Measurements from ENCODE around the gene ITPR2. TPM values are rescaled to one million over a fixed set of nuclear protein-coding genes. Genes with fewer than 3 reads are reported as not detected.

ITPR2 gene
- total and polyA plus RNA-seq, 2 of the 13 experiments (the other 11 are each of a cell fraction or from before 2014, with no cell fraction given), result 31.9 to 81.9 TPM

DNA sequence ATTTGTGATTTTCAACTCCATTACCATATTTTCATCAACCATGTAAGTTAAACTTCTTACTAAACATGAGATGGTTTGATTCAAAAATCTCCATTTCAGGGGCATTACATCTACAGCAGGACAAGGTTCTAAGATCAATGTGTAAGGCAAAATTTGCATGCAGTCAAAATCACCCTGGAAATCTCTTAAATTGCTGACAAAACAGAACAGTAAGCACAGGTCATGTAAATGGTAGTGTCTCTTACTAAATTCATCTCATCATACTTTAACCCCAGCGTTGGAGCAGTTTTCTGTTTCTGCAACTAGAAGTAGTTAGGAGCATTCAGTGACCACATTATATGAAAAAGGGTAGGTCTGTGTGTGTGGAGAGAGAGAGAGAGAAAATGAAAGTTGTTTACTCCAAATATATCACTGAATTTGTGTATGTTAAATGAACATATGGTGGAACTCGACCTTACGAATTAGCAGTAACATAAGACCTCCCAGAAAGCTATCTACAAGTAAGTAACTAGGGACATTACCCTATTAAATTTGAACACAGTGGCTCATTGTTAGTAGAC is 410.1 kb downstream of the ITPR2 start:
- ATAC-seq, result no peak
- Histone ChIP-seq H3K79me2 (ENCODE audit: insufficient read depth, low read length) (no peaks in the 10 kb centered on the region), H3K27ac (ENCODE audit: extremely low read length, insufficient read depth, low read length) (no peak overlapping the region), H3K36me3 (replicated peaks in 1 of 2; ENCODE audit: control insufficient read depth in 1 of 2, insufficient read depth in 2 of 2, low read length in 2 of 2) (peaks cover 6 to 26% of the 10 kb centered on the region in 2 experiments), H3K4me2 (ENCODE audit: low read depth, low read length) (no peak overlapping the region), H3K27me3 (ENCODE audit: control insufficient read depth in 1 of 2, insufficient read depth in 2 of 2, low read length in 2 of 2) (no peaks in the 10 kb centered on the region), H3K4me3 (replicated peaks in 1 of 3; ENCODE audit: insufficient read depth in 1 of 3, low read depth in 2 of 3, low read length in 3 of 3) (no peak overlapping the region), H3K9ac (ENCODE audit: insufficient read depth, low read depth, low read length) (no peak overlapping the region), H2AFZ (ENCODE audit: low read length) (no peak overlapping the region), H4K20me1 (ENCODE audit: insufficient read depth, low read length) (no peaks in the 10 kb centered on the region), H3K9me3 (ENCODE audit: low read length) (no peaks in the 10 kb centered on the region), H3K4me1 (ENCODE audit: insufficient read depth, low read length) (no peaks in the 10 kb centered on the region)
- TF ChIP-seq MAFK (conservative IDR thresholded peaks at IDR 0.05 in 1 of 2, IDR thresholded peaks at IDR 0.05 in 1 of 2; ENCODE audit: low read length in 2 of 2) (peak; percentile 51 to 68; a peak in 3 of 4 replicates), ZFP37 (CRISPR knock-in tag; IDR thresholded peaks at IDR 0.05; ENCODE audit: borderline replicate concordance) (no peak), MAFF (IDR thresholded peaks at IDR 0.05; ENCODE audit: low read depth, low read length) (peak; percentile 58)
- WGBS (ENCODE audit: low lambda C conversion rate), result 96% methylated on average over 3 of the region's 3 CpGs
- no peak for FAIRE-seq
- in situ Hi-C loops (cut with HindIII; ENCODE audit: extremely low pct_ligation_motif_present, low pct_unique_long_range_greater_than_20kb), result no loop called here
- BruUV-seq (replicated peaks), result no TSS peak
- intact Hi-C loops (cut with micrococcal nuclease; ENCODE audit: unreplicated experiment), result no loop called here
- DNase-seq (ENCODE audit: low spot score), result no peak
- CTCF ChIA-PET (ENCODE audit: low intra/inter-chr PET ratio, low total read pairs), result no interaction called here
- POLR2A ChIA-PET, result no interaction called here

DNA sequence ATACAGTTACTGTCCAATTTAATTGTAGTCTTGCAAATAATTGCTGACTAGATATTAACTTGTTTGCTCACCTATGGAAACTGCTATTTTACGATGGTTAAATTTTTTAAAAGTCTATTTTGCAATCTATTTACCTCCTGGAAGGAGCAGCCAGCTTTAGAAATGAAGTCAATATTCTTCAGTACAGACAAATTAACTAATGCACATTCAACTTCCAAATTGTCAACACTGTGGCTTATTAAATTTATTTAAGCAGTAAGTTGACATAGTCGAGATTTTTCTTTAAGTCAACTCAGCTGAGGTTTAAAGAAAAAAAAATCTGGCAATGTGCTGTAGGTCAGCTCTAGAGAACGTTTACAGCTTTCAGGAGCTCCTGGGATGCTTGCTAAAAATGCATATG is 416.4 kb downstream of the ITPR2 start:
- BruUV-seq (replicated peaks), result no TSS peak
- 90% methylated on average over 3 of the region's 3 CpGs for WGBS (ENCODE audit: low lambda C conversion rate)
- no peak overlapping the region for H3K27ac ChIP-seq (ENCODE audit: extremely low read length, insufficient read depth, low read length)
- no peaks in the 10 kb centered on the region for H3K4me1 ChIP-seq (ENCODE audit: insufficient read depth, low read length)
- no peak overlapping the region for H3K9ac ChIP-seq (ENCODE audit: insufficient read depth, low read depth, low read length)
- FAIRE-seq (no peak), ATAC-seq (no peak), DNase-seq (ENCODE audit: low spot score) (no peak)
- in situ Hi-C loops (cut with HindIII; ENCODE audit: extremely low pct_ligation_motif_present, low pct_unique_long_range_greater_than_20kb) (no loop called here), intact Hi-C loops (cut with micrococcal nuclease; ENCODE audit: unreplicated experiment) (no loop called here)
- no peaks in the 10 kb centered on the region for H4K20me1 ChIP-seq (ENCODE audit: insufficient read depth, low read length)
- no peaks in the 10 kb centered on the region for H3K9me3 ChIP-seq (ENCODE audit: low read length)
- H3K79me2 ChIP-seq (ENCODE audit: insufficient read depth, low read length), result no peaks in the 10 kb centered on the region
- no peak overlapping the region for H3K4me2 ChIP-seq (ENCODE audit: low read depth, low read length)
- H3K4me3 ChIP-seq (replicated peaks in 1 of 3; ENCODE audit: insufficient read depth in 1 of 3, low read depth in 2 of 3, low read length in 3 of 3), result no peak overlapping the region
- H3K36me3 ChIP-seq (replicated peaks in 1 of 2; ENCODE audit: control insufficient read depth in 1 of 2, insufficient read depth in 2 of 2, low read length in 2 of 2), result peaks cover 9 to 40% of the 10 kb centered on the region in 2 experiments
- no peaks in the 10 kb centered on the region for H3K27me3 ChIP-seq (ENCODE audit: control insufficient read depth in 1 of 2, insufficient read depth in 2 of 2, low read length in 2 of 2)
- POLR2A ChIA-PET, result no interaction called here
- no peak overlapping the region for H2AFZ ChIP-seq (ENCODE audit: low read length)
- TF ChIP-seq KDM6A (CRISPR knock-in tag; IDR thresholded peaks at IDR 0.05; ENCODE audit: low read depth) (no peak), MAFF (IDR thresholded peaks at IDR 0.05; ENCODE audit: low read depth, low read length) (0 out of 2 replicates have a peak, but pooled peaks have one; percentile 4), ZSCAN22 (CRISPR knock-in tag; IDR thresholded peaks at IDR 0.05) (no peak), ZNF878 (CRISPR knock-in tag; IDR thresholded peaks at IDR 0.05) (no peak), MAFK (conservative IDR thresholded peaks at IDR 0.05 in 1 of 2, IDR thresholded peaks at IDR 0.05 in 1 of 2; ENCODE audit: low read length in 2 of 2) (peak in 1 of 2 experiments; percentile 35; a peak in 1 of 4 replicates)
- TF ChIP-seq, protein P1, sequence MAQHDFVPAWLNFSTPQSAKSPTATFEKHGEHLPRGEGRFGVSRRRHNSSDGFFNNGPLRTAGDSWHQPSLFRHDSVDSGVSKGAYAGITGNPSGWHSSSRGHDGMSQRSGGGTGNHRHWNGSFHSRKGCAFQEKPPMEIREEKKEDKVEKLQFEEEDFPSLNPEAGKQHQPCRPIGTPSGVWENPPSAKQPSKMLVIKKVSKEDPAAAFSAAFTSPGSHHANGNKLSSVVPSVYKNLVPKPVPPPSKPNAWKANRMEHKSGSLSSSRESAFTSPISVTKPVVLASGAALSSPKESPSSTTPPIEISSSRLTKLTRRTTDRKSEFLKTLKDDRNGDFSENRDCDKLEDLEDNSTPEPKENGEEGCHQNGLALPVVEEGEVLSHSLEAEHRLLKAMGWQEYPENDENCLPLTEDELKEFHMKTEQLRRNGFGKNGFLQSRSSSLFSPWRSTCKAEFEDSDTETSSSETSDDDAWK (CRISPR knock-in tag; IDR thresholded peaks at IDR 0.05), result no peak
- TF ChIP-seq, protein P2, sequence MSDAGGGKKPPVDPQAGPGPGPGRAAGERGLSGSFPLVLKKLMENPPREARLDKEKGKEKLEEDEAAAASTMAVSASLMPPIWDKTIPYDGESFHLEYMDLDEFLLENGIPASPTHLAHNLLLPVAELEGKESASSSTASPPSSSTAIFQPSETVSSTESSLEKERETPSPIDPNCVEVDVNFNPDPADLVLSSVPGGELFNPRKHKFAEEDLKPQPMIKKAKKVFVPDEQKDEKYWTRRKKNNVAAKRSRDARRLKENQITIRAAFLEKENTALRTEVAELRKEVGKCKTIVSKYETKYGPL (CRISPR knock-in tag; IDR thresholded peaks at IDR 0.05), result no peak
- TF ChIP-seq, protein P3, sequence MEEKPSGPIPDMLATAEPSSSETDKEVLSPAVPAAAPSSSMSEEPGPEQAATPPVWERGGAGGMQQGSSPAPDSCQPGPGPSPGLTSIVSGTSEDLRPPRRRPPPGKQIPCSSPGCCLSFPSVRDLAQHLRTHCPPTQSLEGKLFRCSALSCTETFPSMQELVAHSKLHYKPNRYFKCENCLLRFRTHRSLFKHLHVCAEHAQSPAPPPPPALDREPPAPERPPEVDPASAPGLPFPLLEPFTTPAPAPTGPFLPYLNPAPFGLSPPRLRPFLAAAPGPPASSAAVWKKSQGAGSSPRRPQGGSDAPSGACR (CRISPR knock-in tag; IDR thresholded peaks at IDR 0.05), result no peak
- CTCF ChIA-PET (ENCODE audit: low intra/inter-chr PET ratio, low total read pairs), result no interaction called here
